ENCODE results near the gene CALY.
"Not testable (repeated sequence)": the region's sequence is repeated elsewhere in the genome, so short reads cannot be mapped to it uniquely, and the experiment has no call there.

CALY gene

GRCh38 chr10:133328358-133329343, 8.0 kb downstream of the CALY start:
- no peak for DNase-seq (ENCODE audit: low read depth)

DNA sequence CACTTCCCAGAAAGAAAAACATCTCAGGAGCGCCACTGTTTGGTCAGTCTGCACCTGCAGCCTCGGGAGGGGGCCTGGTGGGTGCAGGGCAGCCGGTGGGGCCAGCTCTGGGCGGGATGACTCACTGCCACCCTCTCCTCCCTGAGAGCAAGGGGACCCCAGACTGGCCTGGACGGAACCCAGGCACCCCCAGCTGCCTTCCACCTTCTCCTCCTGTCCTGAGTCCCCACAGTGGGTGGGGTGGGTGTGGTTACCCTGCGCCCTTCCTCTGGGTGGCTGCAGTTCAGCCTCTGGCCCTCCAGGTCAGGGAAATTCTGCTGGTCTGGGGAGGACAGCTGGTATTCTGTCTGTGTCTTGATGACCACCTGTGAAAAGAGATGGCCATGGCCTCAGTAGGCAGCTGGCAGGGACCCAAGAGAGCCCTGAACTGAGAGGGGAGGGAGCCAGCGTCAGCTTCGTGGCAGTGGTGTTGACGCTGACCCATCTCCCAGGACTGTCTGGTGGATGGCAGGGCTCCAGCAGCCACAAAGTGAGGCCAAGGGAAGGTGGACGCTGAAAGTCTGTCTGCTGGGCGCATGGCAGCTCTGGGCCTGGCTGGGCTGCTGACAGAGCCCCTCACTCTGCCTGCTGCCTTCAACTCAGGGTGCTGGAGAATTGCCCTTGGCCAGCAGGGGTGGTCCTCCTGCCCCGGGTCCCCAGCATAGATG, 8.9 kb downstream of the CALY start:
- DNase-seq (ENCODE audit: low read depth), result no peak

- no peak for DNase-seq (ENCODE audit: low read depth)
These were observed 9.7 kb downstream of the CALY start for GRCh38 chr10:133326745-133327650.

- DNase-seq (ENCODE audit: low read depth), result no peak
These were observed 10.5 kb downstream of the CALY start for GRCh38 chr10:133326223-133326551.

DNA sequence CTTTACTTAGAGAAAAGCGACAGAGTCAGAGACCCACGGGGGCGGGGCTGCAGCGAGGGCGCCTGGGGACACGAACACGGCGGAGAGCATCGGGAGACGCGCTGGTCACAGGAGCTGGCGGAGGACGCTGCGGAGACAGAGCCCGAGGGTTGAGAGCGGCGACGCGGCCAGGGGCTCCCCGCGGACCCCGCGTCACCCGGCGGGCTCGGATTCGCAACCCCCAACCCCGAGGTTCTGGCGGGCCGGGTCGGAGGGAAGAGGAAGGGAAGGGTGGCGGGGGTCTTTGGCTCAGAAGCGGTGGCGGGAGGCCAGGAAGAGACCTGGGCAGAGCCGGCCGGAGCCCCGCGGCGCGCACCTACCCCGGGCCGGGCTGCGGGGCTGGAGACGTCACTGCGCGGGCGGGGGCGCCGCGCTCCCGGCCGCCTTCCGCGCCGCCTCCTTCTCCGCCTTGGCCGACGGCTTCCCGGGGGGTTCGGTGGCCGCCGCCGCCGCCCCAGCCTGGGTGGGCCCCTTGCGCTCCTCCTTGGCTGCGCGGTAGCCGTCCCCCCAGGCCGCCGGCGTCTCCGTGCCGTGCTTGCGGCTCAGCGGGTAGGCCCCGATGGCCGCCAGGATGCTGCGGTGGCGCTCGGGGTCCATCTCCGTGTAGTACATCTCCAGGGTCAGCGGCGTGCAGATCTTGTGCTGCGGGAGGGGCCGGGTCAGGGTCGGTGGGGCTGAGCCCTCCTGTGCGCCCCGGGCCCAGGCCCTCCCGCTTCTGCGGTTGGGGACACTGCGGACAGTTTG, 11.1 kb downstream of the CALY start:
- DNase-seq (ENCODE audit: low read depth), result no peak

DNA sequence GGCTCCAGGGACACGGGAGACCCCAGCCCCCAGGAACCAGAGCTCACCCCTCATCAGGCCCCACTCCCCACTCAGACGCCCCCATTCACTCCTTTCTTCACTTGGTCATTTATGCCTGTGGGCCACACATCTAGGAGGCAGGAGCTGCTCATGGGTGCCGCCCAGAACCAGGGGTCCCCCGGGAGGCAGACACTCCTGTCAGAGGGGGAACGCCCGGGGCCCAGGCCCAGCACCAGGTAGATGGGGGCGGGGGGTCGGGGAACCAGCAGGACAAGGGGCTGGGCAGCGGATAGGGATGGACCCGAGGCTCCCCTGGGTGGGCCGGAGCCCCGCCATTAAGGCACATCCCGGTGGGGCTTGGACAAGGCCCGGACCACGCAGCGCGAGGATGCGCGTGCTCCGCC, 11.8 kb downstream of the CALY start:
- no peak for DNase-seq (ENCODE audit: low read depth)

GRCh38 chr10:133324198-133324792, 12.4 kb downstream of the CALY start:
- no peak for DNase-seq (ENCODE audit: low read depth)

- DNase-seq (ENCODE audit: low read depth), result not testable (repeated sequence)
These were observed 14.5 kb downstream of the CALY start for GRCh38 chr10:133322064-133322709.

DNA sequence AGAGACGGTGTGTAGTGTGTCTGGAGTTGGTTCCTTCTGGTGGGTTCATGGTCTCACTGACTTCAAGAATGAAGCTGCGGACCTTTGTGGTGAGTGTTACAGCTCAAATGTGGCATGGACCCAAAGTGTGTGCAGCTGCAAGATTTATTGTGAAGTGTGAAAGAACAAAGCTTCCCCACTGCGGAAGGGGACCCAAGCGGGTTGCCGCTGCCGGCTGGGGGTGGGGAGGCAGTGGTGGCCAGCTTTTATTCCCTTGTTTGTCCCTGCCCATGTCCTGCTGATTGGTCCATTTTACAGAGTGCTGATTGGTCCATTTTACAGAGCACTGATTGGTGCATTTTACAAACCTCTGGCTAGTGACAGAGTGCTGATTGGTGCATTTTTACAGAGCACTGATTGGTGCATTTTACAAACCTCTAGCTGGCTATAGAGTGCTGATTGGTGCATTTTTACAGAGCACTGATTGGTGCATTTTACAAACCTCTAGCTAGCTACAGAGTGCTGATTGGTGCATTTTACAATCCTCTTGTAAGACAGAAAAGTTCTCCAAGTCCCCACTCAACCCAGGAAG, 15.8 kb downstream of the CALY start:
- DNase-seq (ENCODE audit: low read depth), result not testable (repeated sequence)

GRCh38 chr10:133318494-133319127, 18.1 kb downstream of the CALY start:
- DNase-seq (ENCODE audit: low read depth), result peak; percentile 60

DNA sequence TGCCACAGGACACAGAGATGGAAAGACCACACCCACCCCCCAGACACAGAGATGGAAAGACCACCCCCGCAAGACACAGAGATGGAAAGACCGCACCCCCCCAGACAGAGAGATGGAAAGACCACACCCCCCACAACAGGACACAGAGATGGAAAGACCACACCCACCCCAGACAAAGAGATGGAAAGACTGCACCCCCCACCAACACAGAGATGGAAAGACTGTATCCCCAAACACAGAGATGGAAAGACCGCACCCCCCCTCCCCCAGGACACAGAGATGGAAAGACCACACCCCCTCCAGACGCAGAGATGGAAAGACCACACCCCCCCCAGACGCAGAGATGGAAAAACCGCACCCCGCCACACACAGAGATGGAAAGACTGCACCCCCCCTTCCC, 20.0 kb downstream of the CALY start:
- DNase-seq (ENCODE audit: low read depth), result no peak

DNA sequence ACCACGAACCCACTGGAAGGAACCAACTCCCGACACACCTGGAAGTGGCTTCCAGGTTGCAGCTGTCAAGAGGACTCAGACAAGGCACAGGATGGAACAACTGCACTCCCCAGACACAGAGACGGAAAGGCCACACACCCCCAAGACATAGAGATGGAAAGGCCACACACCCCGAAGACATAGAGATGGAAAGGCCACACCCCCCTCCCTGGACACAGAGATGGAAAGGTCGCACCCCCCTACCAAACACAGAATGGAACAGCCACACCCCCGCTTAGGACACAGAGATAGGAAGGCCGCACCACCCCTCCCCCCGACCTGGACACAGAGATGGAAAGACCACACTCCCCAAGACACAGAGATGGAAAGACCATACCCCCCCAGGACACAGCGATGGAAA, 20.4 kb downstream of the CALY start:
- no peak for DNase-seq (ENCODE audit: low read depth)

GRCh38 chr10:133315847-133316246, 20.8 kb downstream of the CALY start:
- DNase-seq (ENCODE audit: low read depth), result no peak

DNA sequence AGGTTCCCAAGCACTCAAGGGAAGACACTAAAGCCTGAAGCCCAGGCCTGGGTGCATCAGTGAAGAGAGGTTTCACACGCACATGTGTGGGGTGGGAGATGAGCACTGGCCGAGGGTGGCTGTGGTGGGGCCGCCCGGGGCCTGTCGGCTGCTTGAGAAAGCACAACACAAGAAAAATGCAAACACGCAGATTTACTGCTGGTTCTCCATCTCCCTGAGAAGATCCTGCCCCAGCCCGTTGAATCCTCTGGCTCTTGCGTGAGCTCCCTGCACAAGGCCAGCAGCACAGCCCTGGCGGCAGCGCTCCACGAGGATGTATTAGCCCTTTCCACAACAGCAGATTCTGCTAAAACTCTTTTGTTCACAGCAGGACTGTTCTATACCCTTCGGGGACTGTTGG, 21.8 kb downstream of the CALY start:
- DNase-seq (ENCODE audit: low read depth), result no peak

- no peak for DNase-seq (ENCODE audit: low read depth)
These were observed 23.5 kb downstream of the CALY start for GRCh38 chr10:133313192-133313591.

GRCh38 chr10:133312769-133313145, 23.9 kb downstream of the CALY start:
- DNase-seq (ENCODE audit: low read depth), result no peak

GRCh38 chr10:133312016-133312768, 24.5 kb downstream of the CALY start:
- DNase-seq (ENCODE audit: low read depth), result no peak

DNA sequence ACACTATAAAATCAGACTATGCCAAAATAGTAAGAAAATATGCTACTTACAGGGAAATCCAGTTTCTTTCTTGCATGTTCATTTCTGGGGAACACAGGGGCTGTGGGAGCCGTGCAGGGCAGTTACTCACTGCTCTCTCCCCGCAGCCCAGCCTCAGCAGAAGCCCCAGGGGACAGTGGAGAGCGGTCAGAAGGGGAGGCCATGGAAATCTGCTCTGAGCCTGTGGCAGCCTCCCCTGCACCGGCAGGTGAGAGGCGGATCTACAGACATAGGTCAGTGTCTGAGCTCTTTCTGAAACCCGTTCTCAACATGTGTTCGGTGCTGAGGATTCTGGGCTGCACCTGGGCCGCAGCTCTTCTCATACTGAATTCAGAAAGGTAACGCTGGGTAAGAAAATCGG, 25.1 kb downstream of the CALY start:
- no peak for DNase-seq (ENCODE audit: low read depth)

- DNase-seq (ENCODE audit: low read depth), result no peak
These were observed 25.9 kb downstream of the CALY start for GRCh38 chr10:133310789-133311188.
